HG03139 (cell line): ENCODE data around the gene C1QL4.

ENCODE experiments used
- ATAC-seq: cut with Tn5 transposase; IDR thresholded peaks from one replicate; pipeline ENCODE4 v1.9.1; 2021; ENCODE audit not compliant: unreplicated experiment

The C1QL4 gene

GRCh38 chr12:49348781-49349180, 11.8 kb upstream of the C1QL4 start:
- ATAC-seq, result no peak

- ATAC-seq, result peak; percentile 47
These were observed 10.6 kb upstream of the C1QL4 start for GRCh38 chr12:49347311-49348193.

GRCh38 chr12:49346659-49347310, 9.8 kb upstream of the C1QL4 start, which contains the start of gene DNAJC22:
Gene DNAJC22 (plus strand): TSS chr12:49346888. CDS start chr12:49348873, 1,985 bp downstream.
- no peak for ATAC-seq

GRCh38 chr12:49345825-49346658, 9.1 kb upstream of the C1QL4 start:
- no peak for ATAC-seq

GRCh38 chr12:49345051-49345824, 8.2 kb upstream of the C1QL4 start:
- ATAC-seq, result no peak

- ATAC-seq, result no peak
These were observed 7.6 kb upstream of the C1QL4 start for GRCh38 chr12:49344486-49345050.

GRCh38 chr12:49342914-49343731, 6.1 kb upstream of the C1QL4 start:
- ATAC-seq, result no peak

- no peak for ATAC-seq
These were observed 5.3 kb upstream of the C1QL4 start for GRCh38 chr12:49342066-49342913.

GRCh38 chr12:49341777-49342065, 4.7 kb upstream of the C1QL4 start:
- ATAC-seq, result no peak

GRCh38 chr12:49340971-49341776, 4.2 kb upstream of the C1QL4 start:
- no peak for ATAC-seq

- ATAC-seq, result no peak
These were observed 3.3 kb upstream of the C1QL4 start for GRCh38 chr12:49340095-49340870.

GRCh38 chr12:49339464-49339861, 2.5 kb upstream of the C1QL4 start:
- ATAC-seq, result no peak

- no peak for ATAC-seq
These were observed 2.0 kb upstream of the C1QL4 start for GRCh38 chr12:49338830-49339463.

GRCh38 chr12:49335955-49336644, 888 bp downstream of the C1QL4 start:
- no peak for ATAC-seq

GRCh38 chr12:49335118-49335954, 1.7 kb downstream of the C1QL4 start:
- ATAC-seq, result no peak
